H1 (cell line): ENCODE data around the gene MCC. TPM values are rescaled to one million over a fixed set of nuclear protein-coding genes. Genes with fewer than 3 reads are reported as not detected.

ENCODE experiments used
- KDM1A ChIP-seq: fragments of 200-600, 300-600 bp; sonication (generic); IDR thresholded peaks from 2 replicates; pipeline ENCODE4 v1.7.1; 2016; ENCODE audit warnings: mild to moderate bottlenecking, low read length, borderline replicate concordance
- SIX5 ChIP-seq: IDR thresholded peaks from 2 replicates; pipeline ENCODE4 v1.6.1; 2011; ENCODE audit warnings: mild to moderate bottlenecking, low read depth, low read length
- polyA plus RNA-seq, 7 experiments: library from polyadenylated mRNA; depleted of rRNA in 3 of 7; stranded (reverse) in 5 of 7; unstranded in 2 of 7; fragments of >200 nt in 5 of 7; fragments of 200-250 nt in 2 of 7; gene quantifications; 1 replicate in 5 of 7; 2 replicates in 1 of 7; 4 replicates in 1 of 7; pipeline versions ENCODE4 v1.2.1 to v1.2.3, GENCODE V29; 2011 to 2013; ENCODE audit warnings: missing spikeins in 2 of 7, mixed read lengths in 2 of 7
- total RNA-seq: library from RNA; stranded (reverse); fragmentation: NEBNext Ultra II Directional; extraction: Animal tissue kit (Norgen Biotek cat#: 25700); gene quantifications from 2 replicates; pipeline ENCODE4 v1.2.1, GENCODE V29; 2021

MCC gene
- total and polyA plus RNA-seq, 2 of the 8 experiments (the other 6 are each of a cell fraction or from before 2014, with no cell fraction given): 2.6 to 18.3 TPM

DNA sequence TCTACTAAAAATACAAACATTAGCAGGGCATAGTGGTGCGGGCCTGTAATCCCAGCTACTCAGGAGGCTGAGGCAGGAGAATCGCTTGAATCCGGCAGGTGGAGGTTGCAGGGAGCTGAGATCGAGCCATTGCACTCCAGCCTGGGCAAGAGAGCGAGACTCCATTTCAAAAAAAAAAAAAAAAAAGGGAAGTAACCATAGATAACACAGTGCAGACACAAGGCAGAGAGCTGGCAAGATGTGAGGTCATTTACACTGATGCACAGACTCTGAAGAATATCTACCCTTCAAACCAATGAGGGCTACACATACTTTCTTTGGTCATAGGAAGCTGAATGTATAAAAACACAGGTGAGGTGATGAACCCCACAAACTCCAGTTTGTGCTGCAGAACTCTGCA, 379.8 kb downstream of the MCC start (continued):
- no peak for TF ChIP-seq SIX5
- no peak for TF ChIP-seq KDM1A
